H4 (cell line): ENCODE results near the gene LMAN1. TPM values are rescaled to one million over a fixed set of nuclear protein-coding genes. Genes with fewer than 3 reads are reported as not detected.

Source experiments
- DNase-seq: peaks from one replicate; pipeline ENCODE4 v3.0.0-alpha.2; 2015; ENCODE audit warnings: low spot score
- total RNA-seq: library from RNA; depleted of rRNA; stranded (reverse); fragments of >200 nt; shearing (Covaris generic); gene quantifications from 2 replicates; pipeline ENCODE4 v1.2.3, GENCODE V29; 2014; rRNA removed

The LMAN1 gene
- 137 and 169 TPM in 2 replicates for total RNA-seq

- DNase-seq, result peak; percentile 85
These were observed at the start of gene LMAN1 for GRCh38 chr18:59358712-59359575. Gene LMAN1 (minus strand): TSS chr18:59359265. CDS start chr18:59359244, 21 bp downstream.

- peak; percentile 95 for DNase-seq
These were observed 43.5 kb upstream of the LMAN1 start for GRCh38 chr18:59402432-59403090.

GRCh38 chr18:59400407-59400806 lies 41.3 kb upstream of the LMAN1 start:
- DNase-seq, result no peak

DNA sequence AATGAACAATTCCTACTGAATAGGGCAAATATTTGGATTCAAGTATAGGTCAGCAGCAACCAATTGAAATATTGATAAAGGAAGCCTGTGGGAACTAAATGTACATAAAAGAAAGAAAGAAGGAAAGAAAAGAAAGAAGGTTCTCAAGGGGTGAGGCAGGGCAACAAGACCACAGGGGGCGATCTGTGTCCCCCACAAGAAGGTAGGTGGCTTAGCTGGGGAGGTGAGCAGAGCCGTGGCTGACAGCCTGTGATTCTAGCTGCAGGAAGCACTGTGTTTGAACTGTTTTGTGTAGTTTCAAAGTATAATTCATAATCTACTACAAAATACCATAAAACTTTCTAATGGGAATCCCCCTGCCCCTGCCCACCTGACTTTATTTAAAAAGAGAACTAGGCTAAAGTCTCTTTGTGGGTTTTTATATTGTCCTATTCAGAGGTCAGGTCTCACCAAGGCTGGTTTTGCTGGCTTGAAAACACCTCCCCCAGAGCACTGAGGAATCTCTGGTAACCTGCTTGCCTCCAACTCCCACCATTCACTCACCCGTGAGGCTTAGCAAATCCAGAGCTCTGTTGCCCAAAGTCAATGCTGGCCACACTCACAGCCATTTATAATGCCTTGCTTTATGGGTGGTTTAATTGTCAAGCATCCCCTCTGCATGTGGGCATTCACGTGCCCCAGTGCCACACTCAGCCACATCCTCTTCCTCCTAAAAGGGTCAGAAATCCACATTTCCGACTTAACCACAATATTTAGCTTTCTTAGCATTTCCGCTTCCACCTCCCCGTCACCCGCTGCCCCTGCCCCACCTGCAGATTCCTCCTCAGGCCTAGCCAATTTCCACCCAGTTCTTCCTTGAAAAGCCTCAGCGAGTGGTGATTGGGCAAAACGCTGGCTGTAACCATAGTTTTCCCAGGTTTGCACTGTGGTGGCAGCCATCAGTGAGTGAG lies 36.4 kb upstream of the LMAN1 start:
- DNase-seq, result no peak

DNA sequence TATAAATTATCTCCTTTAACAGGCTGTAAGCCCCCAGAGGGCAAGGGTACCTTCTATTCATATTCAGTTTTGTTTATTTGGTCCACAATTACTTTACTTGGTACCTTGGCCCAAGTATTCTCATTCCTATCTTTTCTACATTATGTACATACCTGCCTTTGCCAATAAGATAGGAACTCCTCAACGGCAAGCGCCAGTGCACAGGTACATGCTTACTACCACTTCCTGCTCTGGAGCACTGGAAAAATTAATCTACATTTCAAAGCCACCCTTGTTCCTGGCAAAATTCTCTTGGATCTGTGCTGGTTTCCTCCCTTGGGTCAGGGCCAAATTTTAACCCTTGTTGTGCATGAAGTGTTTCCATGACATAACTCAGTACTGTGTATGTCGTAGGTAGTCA lies 34.3 kb upstream of the LMAN1 start:
- no peak for DNase-seq

GRCh38 chr18:59388817-59389216 lies 29.8 kb upstream of the LMAN1 start:
- no peak for DNase-seq

DNA sequence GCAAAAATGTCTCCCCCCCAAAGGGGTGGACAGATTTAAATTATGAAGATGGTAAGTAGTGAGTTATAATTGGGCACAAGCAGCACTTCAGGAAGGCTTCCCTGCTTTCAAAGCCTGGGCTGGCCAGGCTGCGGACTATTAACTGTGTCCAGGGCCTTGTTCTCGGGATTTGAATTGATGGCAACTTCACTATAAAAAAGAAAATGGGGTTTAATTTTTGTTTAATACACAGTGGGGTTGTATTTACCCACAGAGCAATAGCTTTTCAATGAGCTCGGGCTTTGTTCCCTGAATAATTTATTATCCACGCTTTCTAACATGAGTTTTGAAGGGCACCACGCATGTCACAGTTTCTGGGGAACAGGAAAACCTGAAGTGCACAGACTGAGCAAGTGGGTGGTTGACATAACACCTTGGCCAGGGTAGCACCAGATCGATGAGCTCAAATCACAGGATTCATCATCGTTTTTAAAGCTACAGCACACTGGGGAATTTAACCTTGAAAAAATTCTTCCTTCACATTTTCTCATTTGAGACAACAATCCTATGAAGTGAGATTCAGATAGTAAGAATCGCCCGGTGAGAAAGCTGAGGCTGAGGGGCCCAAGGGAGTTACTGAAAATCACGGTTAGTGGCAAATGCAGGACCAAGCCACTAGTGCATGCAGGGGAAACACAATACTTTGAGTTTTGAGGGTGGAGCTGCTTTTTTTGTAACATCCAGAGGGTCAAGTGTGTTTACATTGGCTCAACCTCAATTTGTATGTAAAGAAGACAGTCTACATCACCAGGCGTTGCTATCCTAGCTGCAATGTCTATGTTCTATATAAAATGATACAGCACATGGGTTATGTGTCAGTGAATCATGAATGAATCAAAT lies 28.9 kb upstream of the LMAN1 start:
- no peak for DNase-seq

GRCh38 chr18:59386909-59387686 lies 28.0 kb upstream of the LMAN1 start:
- DNase-seq, result no peak

DNA sequence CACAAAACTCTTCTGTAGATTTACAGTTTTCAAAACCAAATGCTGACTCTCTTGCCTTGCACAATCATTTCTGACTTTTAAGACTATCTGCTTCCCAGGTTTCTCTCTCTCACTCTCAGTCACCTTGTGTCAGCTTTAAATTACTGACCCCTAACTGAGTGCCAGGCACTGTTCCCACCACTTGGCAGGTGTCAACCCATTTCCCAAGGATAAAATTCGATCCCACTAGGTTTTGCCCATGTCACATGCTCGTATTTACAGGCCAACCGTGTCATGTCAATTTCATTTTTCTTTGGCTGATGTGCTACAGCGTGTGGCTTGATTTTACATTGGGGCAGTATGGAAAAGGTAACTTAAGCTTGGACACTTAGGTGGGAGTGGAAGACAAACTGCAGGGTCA lies 26.1 kb upstream of the LMAN1 start:
- DNase-seq, result no peak

GRCh38 chr18:59383851-59384250 lies 24.8 kb upstream of the LMAN1 start:
- DNase-seq, result no peak

- no peak for DNase-seq
These were observed 23.3 kb upstream of the LMAN1 start for GRCh38 chr18:59382383-59382782.

DNA sequence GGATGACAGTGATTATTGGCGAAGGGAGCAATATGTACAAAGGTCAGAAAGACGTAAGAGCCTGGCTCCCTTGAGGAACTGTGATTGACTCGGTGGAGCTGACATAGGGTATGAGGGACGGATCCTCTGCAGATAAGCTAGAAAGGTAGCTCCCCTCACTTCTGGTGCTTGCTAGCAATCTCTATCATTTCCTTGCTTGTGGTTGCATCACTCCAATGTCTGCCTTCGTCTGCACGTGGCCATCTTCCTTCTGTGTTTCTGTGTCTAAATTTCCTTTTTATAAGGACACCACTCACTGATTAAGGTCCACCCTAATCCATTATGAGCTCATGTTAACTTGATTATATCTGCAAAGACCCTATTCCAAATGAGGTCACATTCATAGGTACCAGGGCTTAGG lies 22.9 kb upstream of the LMAN1 start:
- no peak for DNase-seq

GRCh38 chr18:59380706-59381105 lies 21.6 kb upstream of the LMAN1 start:
- DNase-seq, result no peak

GRCh38 chr18:59379772-59380522 lies 20.9 kb upstream of the LMAN1 start:
- DNase-seq, result no peak

DNA sequence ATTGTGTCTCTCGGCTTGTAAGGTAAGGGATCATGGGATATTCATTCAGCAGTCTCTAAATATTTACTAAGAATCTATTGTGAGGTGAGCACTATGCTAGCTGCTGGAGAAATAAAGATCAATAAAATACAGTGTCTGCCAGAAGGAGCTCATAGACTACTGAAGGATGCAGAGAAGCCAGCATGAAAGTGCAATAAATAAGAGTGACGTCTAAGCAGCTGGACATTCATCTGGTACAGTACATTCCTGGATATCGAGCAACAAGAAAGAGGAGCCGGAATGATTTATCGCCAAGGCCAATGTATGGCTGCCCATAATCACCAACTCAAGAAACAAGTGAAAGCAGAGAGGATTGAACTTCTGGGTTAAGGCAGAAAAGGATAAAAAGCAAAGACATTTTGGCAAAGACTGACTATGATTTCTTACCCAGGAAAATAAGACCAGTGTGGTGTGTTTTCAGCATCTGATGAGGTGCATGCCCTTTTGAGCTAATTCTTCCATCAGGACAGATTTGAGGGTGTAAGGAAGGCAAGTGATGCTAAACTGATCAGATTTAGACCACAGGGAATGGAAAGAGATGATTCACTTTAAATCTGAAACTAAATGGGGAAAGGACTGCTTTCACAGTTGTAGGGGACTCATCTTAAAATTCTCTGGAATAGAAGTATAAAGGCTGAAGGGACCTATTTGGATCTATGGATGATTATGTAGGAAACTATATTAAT lies 18.7 kb upstream of the LMAN1 start:
- no peak for DNase-seq

DNA sequence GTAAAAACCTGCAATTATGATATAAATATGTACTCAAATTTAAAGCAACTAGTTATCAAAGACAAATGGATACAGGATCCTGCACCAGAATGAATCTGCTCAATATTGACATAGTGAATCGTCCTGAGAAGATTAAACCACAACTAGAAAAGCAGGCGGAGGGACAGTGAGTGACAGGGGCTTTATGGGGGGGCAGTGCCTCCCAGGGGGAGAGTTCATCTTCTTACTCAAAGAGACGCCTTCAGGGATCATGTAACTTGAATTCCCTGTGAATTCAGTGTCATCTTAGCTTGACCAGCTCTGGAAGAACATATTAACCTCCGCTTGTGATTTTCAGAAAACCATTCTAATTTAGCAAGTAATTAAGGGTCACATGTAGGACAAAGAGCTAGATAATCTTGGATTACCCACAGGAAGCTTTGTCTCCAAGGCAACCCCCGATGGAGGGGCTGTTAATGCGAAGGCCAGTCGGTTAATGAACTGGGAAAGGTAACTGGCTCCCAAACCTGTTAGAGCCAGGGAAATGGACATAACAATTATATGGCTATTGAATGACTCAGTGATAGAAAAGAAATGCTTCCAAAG lies 17.4 kb upstream of the LMAN1 start:
- DNase-seq, result no peak

DNA sequence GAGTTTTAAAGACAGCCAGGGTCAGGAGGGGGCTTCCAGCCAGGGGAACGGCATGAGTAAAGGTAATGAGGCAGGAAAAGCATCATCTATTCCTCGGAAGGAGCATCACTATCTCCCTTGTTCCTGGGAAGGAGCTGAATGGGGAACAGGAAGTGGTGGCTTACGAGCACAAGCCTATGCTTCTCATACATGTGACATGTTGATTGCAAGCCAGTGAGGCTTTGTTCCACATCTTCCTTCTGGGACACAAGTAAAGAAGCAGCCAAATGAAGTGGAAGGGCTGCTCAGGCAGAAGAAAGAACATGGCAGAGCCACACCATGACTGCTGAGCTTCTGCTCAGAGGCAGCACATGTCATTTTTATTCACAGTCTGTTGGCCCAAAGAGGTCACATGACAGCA lies 15.1 kb upstream of the LMAN1 start:
- no peak for DNase-seq

DNA sequence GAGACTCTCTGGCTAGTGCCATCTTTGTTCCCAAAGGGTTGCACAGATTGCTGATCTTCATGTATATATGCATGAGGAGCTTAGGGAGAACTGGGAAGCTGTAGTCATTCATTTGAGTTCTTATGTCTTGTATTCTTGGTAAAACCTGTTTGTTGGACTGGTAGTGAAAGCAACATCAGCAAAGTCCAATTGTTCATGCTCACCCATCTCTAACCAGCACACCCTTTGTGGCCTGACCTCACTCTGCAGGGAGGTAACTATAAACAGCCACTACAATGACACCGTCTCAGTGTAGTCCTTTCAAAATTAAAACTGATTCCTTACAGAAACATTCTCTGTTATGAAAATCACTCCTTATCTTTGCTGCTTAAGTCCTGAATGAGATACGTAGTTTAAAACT lies 13.9 kb upstream of the LMAN1 start:
- DNase-seq, result no peak
